Activated CD8-positive, alpha-beta T cell treated with anti-CD3 and anti-CD28 coated beads for 36 hours (primary cell): ENCODE results near the gene SLC15A1. TPM values are rescaled to one million over a fixed set of nuclear protein-coding genes. Genes with fewer than 3 reads are reported as not detected.

Experiments
- ATAC-seq: fragments of 200-7000 bp; cut with Tn5 transposase; one replicate; pipeline ENCODE4 v1.10.0; 2021; ENCODE audit warnings: mild to moderate bottlenecking, moderate library complexity
- CTCF ChIA-PET: fragments of 350-600 bp; sonication (Branson Sonifier 250); formaldehyde crosslinking; loops from one replicate; lab custom pipeline; 2021; ENCODE audit warnings: antibody characterized with exemption; lab: Charles Lee
- POLR2A ChIA-PET: fragments of 350-600 bp; sonication (Branson Sonifier 250); formaldehyde crosslinking; loops from one replicate; lab custom pipeline; 2021; ENCODE audit warnings: antibody characterized with exemption; lab: Charles Lee
- DNase-seq: peaks from one replicate; pipeline ENCODE4 v3.0.0-alpha.2; 2020
- H3K27ac Mint-ChIP-seq: one replicate; pipeline ENCODE4 v1.8.0; 2021; ENCODE audit warnings: mild to moderate bottlenecking, mixed read lengths
- H3K27me3 Mint-ChIP-seq: one replicate; pipeline ENCODE4 v1.8.0; 2021; ENCODE audit warnings: mixed read lengths
- H3K36me3 Mint-ChIP-seq: one replicate; pipeline ENCODE4 v1.8.0; 2021; ENCODE audit warnings: low read depth, mixed read lengths
- H3K4me1 Mint-ChIP-seq: one replicate; pipeline ENCODE4 v1.8.0; 2021; ENCODE audit warnings: low read depth, mixed read lengths
- H3K4me3 Mint-ChIP-seq: one replicate; pipeline ENCODE4 v1.8.0; 2021; ENCODE audit warnings: mild to moderate bottlenecking, moderate library complexity, mixed read lengths
- H3K9me3 Mint-ChIP-seq: one replicate; pipeline ENCODE4 v1.8.0; 2021; ENCODE audit warnings: mixed read lengths
- CTCF ChIP-seq: fragments of 200-600 bp; IDR thresholded peaks from one replicate; pipeline ENCODE4 v1.8.0; 2022; ENCODE audit warnings: antibody characterized with exemption, mild to moderate bottlenecking
- intact Hi-C: fragments of 100-400 bp; cut with micrococcal nuclease; formaldehyde crosslinking; loops from one replicate; pipeline ENCODE4 v1.10.0; 2022
- total RNA-seq, 2 experiments: library from RNA; stranded (reverse); gene quantifications; one replicate each; pipeline ENCODE4 v1.2.3, GENCODE V29; 2021

SLC15A1 gene
- total RNA-seq, 2 experiments from 2014 or later: not detected

GRCh38 chr13:98730441-98730840 is 22.0 kb downstream of the SLC15A1 start:
- ATAC-seq (no peak), DNase-seq (no peak)
- H3K27me3 Mint-ChIP-seq: peaks cover 5% of the 10 kb centered on the region
- no peak for TF ChIP-seq CTCF
- H3K36me3 Mint-ChIP-seq: no peaks in the 10 kb centered on the region
- POLR2A ChIA-PET: no interaction called here
- H3K9me3 Mint-ChIP-seq: no peaks in the 10 kb centered on the region
- CTCF ChIA-PET: no interaction called here
- peaks cover 5% of the 10 kb centered on the region for H3K4me1 Mint-ChIP-seq
- intact Hi-C loops: no loop called here
- no peak overlapping the region for H3K27ac Mint-ChIP-seq
- H3K4me3 Mint-ChIP-seq: no peak overlapping the region

GRCh38 chr13:98729658-98730057 is 22.8 kb downstream of the SLC15A1 start:
- H3K4me3 Mint-ChIP-seq: no peak overlapping the region
- CTCF ChIA-PET: no interaction called here
- no peak for TF ChIP-seq CTCF

GRCh38 chr13:98722958-98723357 is 29.5 kb downstream of the SLC15A1 start:
- no peaks in the 10 kb centered on the region for H3K4me1 Mint-ChIP-seq
- no peak for TF ChIP-seq CTCF
- ChIA-PET POLR2A (interaction anchor here (0.7 kb wide), 1 partner anchor 146 kb away, joined by 3 read pairs; no protein-coding TSS in a partner anchor), CTCF (interaction anchor here (1.4 kb wide), 1 partner anchor 8 kb away, joined by 3 read pairs; no protein-coding TSS in a partner anchor)
- intact Hi-C loops: no loop called here
- no peak for DNase-seq
- H3K4me3 Mint-ChIP-seq: no peak overlapping the region
- H3K27me3 Mint-ChIP-seq: peaks cover 8% of the 10 kb centered on the region
- ATAC-seq: no peak
- H3K9me3 Mint-ChIP-seq: no peaks in the 10 kb centered on the region
- no peaks in the 10 kb centered on the region for H3K36me3 Mint-ChIP-seq
- H3K27ac Mint-ChIP-seq: no peak overlapping the region

More at GRCh38 chr13:98729658-98730057, 22.8 kb downstream of the SLC15A1 start:
- POLR2A ChIA-PET: interaction anchor here (0.5 kb wide), 1 partner anchor 182 kb away, joined by 4 read pairs; no protein-coding TSS in a partner anchor
- Mint-ChIP-seq H3K27ac (no peak overlapping the region), H3K9me3 (no peaks in the 10 kb centered on the region), H3K27me3 (peaks cover 10% of the 10 kb centered on the region), H3K4me1 (peaks cover 5% of the 10 kb centered on the region), H3K36me3 (no peaks in the 10 kb centered on the region)
- no peak for DNase-seq
- intact Hi-C loops: no loop called here
- ATAC-seq: no peak

GRCh38 chr13:98721825-98722510 is 30.5 kb downstream of the SLC15A1 start:
- ATAC-seq: no peak
- Mint-ChIP-seq H3K4me1 (no peaks in the 10 kb centered on the region), H3K4me3 (no peak overlapping the region), H3K27me3 (peaks cover 8% of the 10 kb centered on the region), H3K36me3 (no peaks in the 10 kb centered on the region), H3K9me3 (no peaks in the 10 kb centered on the region), H3K27ac (no peak overlapping the region)
- intact Hi-C loops: no loop called here
- DNase-seq: no peak
- no peak for TF ChIP-seq CTCF
- ChIA-PET POLR2A (no interaction called here), CTCF (no interaction called here)

GRCh38 chr13:98719527-98720250 is 32.8 kb downstream of the SLC15A1 start:
- intact Hi-C loops: no loop called here
- POLR2A ChIA-PET: interaction anchor here (1.0 kb wide), 1 partner anchor 40 kb away, joined by 3 read pairs; no protein-coding TSS in a partner anchor
- no peaks in the 10 kb centered on the region for H3K9me3 Mint-ChIP-seq

More at GRCh38 chr13:98719527-98720250, 32.8 kb downstream of the SLC15A1 start:
- ATAC-seq: no peak
- Mint-ChIP-seq H3K27ac (no peak overlapping the region), H3K27me3 (peaks cover 3% of the 10 kb centered on the region), H3K36me3 (no peaks in the 10 kb centered on the region), H3K4me3 (no peak overlapping the region), H3K4me1 (no peaks in the 10 kb centered on the region)
- CTCF ChIA-PET: interaction anchor here (0.8 kb wide), 1 partner anchor 66 kb away, joined by 5 read pairs; no protein-coding TSS in a partner anchor
- no peak for TF ChIP-seq CTCF
- DNase-seq: no peak
